DND-41 (cell line): Measurements from ENCODE around the gene PABPN1L.
"Not testable (repeated sequence)": the region's sequence is repeated elsewhere in the genome, so short reads cannot be mapped to it uniquely, and the experiment has no call there.

ENCODE experiments used
- ATAC-seq: fragments of 200-7000 bp; cut with Tn5 transposase; 3 replicates; pipeline ENCODE4 v1.9.1; 2021; ENCODE audit warnings: low read depth; ENCODE audit not compliant: insufficient read depth
- DNase-seq: peaks from one replicate; pipeline ENCODE4 v3.0.0-alpha.2; 2020
- H2AFZ ChIP-seq: 2 replicates; pipeline ENCODE4 v1.6.0; 2012; ENCODE audit warnings: low read depth, low read length
- H3K27ac ChIP-seq: 2 replicates; pipeline ENCODE4 v1.5.1; 2012; ENCODE audit warnings: low read length, inconsistent platforms
- H3K27me3 ChIP-seq: fragments of 200-600 bp; sonication (generic); 2 replicates; pipeline ENCODE4 v1.6.0; 2012; ENCODE audit warnings: low read length, mild to moderate bottlenecking, inconsistent platforms; ENCODE audit not compliant: insufficient read depth, poor library complexity
- H3K36me3 ChIP-seq: 2 replicates; pipeline ENCODE4 v1.5.1; 2012; ENCODE audit warnings: low read length, inconsistent platforms; ENCODE audit not compliant: insufficient read depth
- H3K4me1 ChIP-seq: 2 replicates; pipeline ENCODE4 v1.5.1; 2012; ENCODE audit warnings: mild to moderate bottlenecking, low read length; ENCODE audit not compliant: insufficient read depth
- H3K4me2 ChIP-seq: 2 replicates; pipeline ENCODE4 v1.6.0; 2012; ENCODE audit warnings: mild to moderate bottlenecking, moderate library complexity, low read length, inconsistent platforms; ENCODE audit not compliant: insufficient read depth
- H3K4me3 ChIP-seq, 2 experiments: fragments of 200-600 bp in 1 of 2; shearing (Covaris generic) in 1 of 2; 2 replicates each; pipeline ENCODE4 v1.5.1; 2012 to 2016; ENCODE audit warnings: inconsistent platforms in 2 of 2, low read length in 2 of 2, mild to moderate bottlenecking in 2 of 2, low read depth in 1 of 2, moderate library complexity in 1 of 2
- H3K79me2 ChIP-seq: 2 replicates; pipeline ENCODE4 v1.6.0; 2012; ENCODE audit warnings: low read length, inconsistent platforms; ENCODE audit not compliant: insufficient read depth
- H3K9ac ChIP-seq: 2 replicates; pipeline ENCODE4 v1.6.0; 2012; ENCODE audit warnings: low read depth, mild to moderate bottlenecking, inconsistent platforms, low read length, moderate library complexity
- H3K9me3 ChIP-seq: 2 replicates; pipeline ENCODE4 v1.5.1; 2012; ENCODE audit warnings: low read length, moderate library complexity, mild to moderate bottlenecking, inconsistent platforms; ENCODE audit not compliant: insufficient read depth, severe bottlenecking
- H4K20me1 ChIP-seq: 2 replicates; pipeline ENCODE4 v1.6.0; 2012; ENCODE audit warnings: low read length; ENCODE audit not compliant: insufficient read depth
- EZH2 ChIP-seq: IDR thresholded peaks from 3 replicates; pipeline ENCODE4 v1.6.1; 2012; ENCODE audit warnings: borderline replicate concordance, low read depth, mild to moderate bottlenecking, moderate library complexity, low read length, inconsistent platforms; ENCODE audit not compliant: severe bottlenecking
- TF ChIP-seq, protein P1 (sequence below): IDR thresholded peaks from 2 replicates; pipeline ENCODE4 v1.5.1; 2012; ENCODE audit warnings: borderline replicate concordance, low read length, moderate library complexity, mild to moderate bottlenecking; ENCODE audit not compliant: poor library complexity, severe bottlenecking; ENCODE audit errors: extremely low read depth

Gene PABPN1L

DNA sequence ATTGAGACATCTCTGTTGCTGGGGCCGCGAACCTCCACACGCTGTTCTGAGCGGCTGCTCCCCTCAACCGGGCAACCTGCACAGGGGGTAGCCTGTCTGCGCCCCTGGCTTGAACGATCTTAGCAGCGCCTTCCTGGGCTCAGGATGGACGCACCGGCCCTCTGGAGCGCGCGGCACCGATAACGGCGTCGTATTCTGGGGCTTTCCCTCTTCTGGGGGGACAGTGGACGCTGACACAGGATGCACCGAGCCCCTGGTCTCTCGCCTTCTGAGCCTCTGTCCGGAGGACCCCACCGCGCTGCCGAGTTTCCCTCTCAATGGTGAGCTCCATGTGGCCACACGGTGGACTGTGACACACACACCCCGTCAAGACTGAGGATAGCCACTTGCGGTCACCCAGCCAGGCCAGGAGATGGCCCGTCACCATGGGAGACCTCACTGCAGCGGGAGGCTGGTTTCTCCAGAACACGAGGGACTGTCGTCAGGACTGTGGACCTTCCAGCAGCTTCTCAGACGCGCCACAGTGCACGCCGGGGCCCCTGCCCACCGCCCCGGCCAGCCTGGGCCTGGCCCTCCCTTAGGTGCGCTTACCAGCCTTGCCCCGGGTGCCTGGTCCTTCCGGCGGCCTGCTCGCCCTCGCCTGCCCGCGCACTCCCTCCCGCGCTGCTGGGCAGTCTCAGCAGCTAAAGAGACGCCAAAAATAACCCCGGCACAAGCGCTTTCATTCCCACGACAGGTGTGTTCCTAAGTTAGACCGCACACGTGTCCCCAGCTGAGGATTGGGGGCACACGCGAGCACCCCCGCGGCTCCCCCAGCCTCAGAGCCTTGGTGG lies 30.0 kb upstream of the PABPN1L start:
- H3K9ac ChIP-seq = no peak overlapping the region
- peaks cover 3% of the 10 kb centered on the region for H4K20me1 ChIP-seq
- no peak overlapping the region for H3K4me3 ChIP-seq
- TF ChIP-seq EZH2 = no peak
- TF ChIP-seq, protein P1, sequence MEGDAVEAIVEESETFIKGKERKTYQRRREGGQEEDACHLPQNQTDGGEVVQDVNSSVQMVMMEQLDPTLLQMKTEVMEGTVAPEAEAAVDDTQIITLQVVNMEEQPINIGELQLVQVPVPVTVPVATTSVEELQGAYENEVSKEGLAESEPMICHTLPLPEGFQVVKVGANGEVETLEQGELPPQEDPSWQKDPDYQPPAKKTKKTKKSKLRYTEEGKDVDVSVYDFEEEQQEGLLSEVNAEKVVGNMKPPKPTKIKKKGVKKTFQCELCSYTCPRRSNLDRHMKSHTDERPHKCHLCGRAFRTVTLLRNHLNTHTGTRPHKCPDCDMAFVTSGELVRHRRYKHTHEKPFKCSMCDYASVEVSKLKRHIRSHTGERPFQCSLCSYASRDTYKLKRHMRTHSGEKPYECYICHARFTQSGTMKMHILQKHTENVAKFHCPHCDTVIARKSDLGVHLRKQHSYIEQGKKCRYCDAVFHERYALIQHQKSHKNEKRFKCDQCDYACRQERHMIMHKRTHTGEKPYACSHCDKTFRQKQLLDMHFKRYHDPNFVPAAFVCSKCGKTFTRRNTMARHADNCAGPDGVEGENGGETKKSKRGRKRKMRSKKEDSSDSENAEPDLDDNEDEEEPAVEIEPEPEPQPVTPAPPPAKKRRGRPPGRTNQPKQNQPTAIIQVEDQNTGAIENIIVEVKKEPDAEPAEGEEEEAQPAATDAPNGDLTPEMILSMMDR = no peak
- ATAC-seq (no peak), DNase-seq (no peak)
- no peak overlapping the region for H3K4me2 ChIP-seq
- no peak overlapping the region for H2AFZ ChIP-seq
- no peaks in the 10 kb centered on the region for H3K79me2 ChIP-seq
- no peaks in the 10 kb centered on the region for H3K9me3 ChIP-seq
- no peak overlapping the region for H3K27ac ChIP-seq
- H3K4me1 ChIP-seq = no peaks in the 10 kb centered on the region
- no peaks in the 10 kb centered on the region for H3K27me3 ChIP-seq
- H3K36me3 ChIP-seq = no peaks in the 10 kb centered on the region

DNA sequence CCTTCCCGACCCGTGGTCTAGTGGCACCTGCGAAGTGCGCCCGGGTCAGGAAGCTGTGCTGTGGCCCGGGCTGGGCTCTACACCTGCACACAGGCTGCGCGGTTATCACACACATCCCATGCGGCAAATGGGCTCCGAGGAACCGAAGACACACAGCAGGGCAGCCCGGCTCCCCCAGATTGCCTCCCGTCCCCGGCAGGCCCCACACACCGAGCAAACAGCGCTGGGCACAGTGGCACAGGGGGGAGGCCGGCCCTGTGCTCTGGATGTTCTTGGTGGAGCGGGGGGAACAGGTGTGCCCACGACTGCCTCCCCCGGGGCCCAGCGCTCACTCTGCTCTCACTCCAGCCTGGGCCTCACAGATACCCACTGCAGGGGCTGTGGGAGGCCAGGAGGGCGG lies 28.9 kb upstream of the PABPN1L start:
- no peak overlapping the region for H3K4me2 ChIP-seq
- no peaks in the 10 kb centered on the region for H3K36me3 ChIP-seq

DNA sequence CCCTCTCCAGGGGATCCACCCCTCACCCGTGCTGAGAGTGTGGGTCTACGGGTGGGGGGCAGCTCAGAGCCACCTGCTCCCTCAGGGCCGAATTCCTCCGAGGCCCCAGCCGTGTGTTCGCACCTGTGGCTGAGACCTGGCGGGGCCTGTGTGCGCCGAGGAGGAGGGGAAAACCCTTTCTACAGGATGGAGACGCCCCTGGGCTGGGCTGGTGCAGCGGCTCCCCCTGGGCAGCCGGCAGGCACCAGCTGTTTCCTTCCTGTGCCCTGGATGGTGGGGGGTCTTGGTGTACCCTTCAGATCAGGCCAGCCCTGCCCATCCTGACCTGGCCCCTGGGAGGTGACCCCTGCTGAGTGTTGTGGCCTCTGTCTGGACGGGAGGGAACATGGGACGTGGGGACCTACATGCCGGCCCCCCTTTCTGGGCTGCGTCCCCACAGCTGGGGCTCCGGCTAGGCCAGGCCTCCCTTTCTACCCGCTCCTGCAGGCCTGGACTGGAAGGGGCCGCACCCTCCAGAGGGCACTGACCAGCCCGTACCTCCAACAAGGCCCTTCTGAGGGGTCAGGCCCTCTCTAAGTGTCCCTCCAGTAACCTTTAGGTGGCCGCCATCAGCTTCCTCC lies 28.3 kb upstream of the PABPN1L start:
- Histone ChIP-seq H3K79me2 (no peaks in the 10 kb centered on the region), H3K4me2 (no peak overlapping the region), H3K36me3 (no peaks in the 10 kb centered on the region), H3K27me3 (no peaks in the 10 kb centered on the region), H3K4me1 (no peaks in the 10 kb centered on the region), H3K9ac (no peak overlapping the region), H3K4me3 (no peak overlapping the region), H4K20me1 (peaks cover 3% of the 10 kb centered on the region), H2AFZ (no peak overlapping the region), H3K27ac (no peak overlapping the region), H3K9me3 (no peaks in the 10 kb centered on the region)
- no peak for ATAC-seq
- DNase-seq = no peak
- TF ChIP-seq EZH2 = no peak
- TF ChIP-seq, protein P1 = no peak

More for the DNA sequence above, 28.9 kb upstream of the PABPN1L start:
- no peak overlapping the region for H2AFZ ChIP-seq
- H3K4me3 ChIP-seq = no peak overlapping the region
- no peaks in the 10 kb centered on the region for H3K79me2 ChIP-seq
- ATAC-seq (no peak), DNase-seq (no peak)
- H3K4me1 ChIP-seq = no peaks in the 10 kb centered on the region
- H3K9me3 ChIP-seq = no peaks in the 10 kb centered on the region
- H3K9ac ChIP-seq = no peak overlapping the region
- H3K27me3 ChIP-seq = no peaks in the 10 kb centered on the region
- TF ChIP-seq, protein P1 = no peak
- no peak for TF ChIP-seq EZH2
- H4K20me1 ChIP-seq = peaks cover 3% of the 10 kb centered on the region
- H3K27ac ChIP-seq = no peak overlapping the region

DNA sequence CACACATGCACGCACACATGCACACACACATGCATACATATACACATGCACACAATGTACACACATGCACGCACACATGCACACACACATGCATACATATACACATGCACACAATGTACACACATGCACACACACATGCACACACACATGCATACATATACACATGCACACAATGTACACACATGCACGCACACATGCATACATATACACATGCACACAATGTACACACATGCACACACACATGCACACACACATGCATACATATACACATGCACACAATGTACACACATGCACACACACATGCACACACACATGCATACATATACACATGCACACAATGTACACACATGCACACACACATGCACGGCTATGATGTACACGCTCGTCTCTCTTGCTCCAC lies 27.8 kb upstream of the PABPN1L start:
- H4K20me1 ChIP-seq = not testable (repeated sequence)

More for the DNA sequence above, 27.8 kb upstream of the PABPN1L start:
- not testable (repeated sequence) for H3K4me3 ChIP-seq, H3K9ac ChIP-seq, H3K4me2 ChIP-seq, DNase-seq, H3K36me3 ChIP-seq, ATAC-seq, H3K27me3 ChIP-seq, H3K9me3 ChIP-seq, H2AFZ ChIP-seq, H3K4me1 ChIP-seq, H3K27ac ChIP-seq, H3K79me2 ChIP-seq
